NT2/D1 (cell line): ENCODE measurements around the gene TSPAN8.
"Not testable (repeated sequence)": the region's sequence is repeated elsewhere in the genome, so short reads cannot be mapped to it uniquely, and the experiment has no call there.

Source experiments
- DNase-seq: peaks from one replicate; pipeline ENCODE4 v3.0.0-alpha.2; 2011; ENCODE audit warnings: low read depth, low spot score
- H3K27me3 ChIP-seq: 2 replicates; pipeline ENCODE4 v1.6.0; 2011; ENCODE audit warnings: mild to moderate bottlenecking; ENCODE audit not compliant: insufficient read length, insufficient read depth
- H3K36me3 ChIP-seq: 2 replicates; pipeline ENCODE4 v1.6.1; 2011; ENCODE audit warnings: mild to moderate bottlenecking, low read length, mixed read lengths; ENCODE audit not compliant: insufficient read depth, insufficient read length
- H3K4me1 ChIP-seq: 2 replicates; pipeline ENCODE4 v1.5.1; 2011; ENCODE audit not compliant: insufficient read depth, insufficient read length
- H3K4me3 ChIP-seq: 2 replicates; pipeline ENCODE4 v1.5.1; 2011; ENCODE audit warnings: low read depth; ENCODE audit not compliant: insufficient read length
- H3K9ac ChIP-seq: 2 replicates; pipeline ENCODE4 v1.6.0; 2011; ENCODE audit warnings: low read depth; ENCODE audit not compliant: insufficient read length
- H3K9me3 ChIP-seq: 2 replicates; pipeline ENCODE4 v1.5.1; 2011; ENCODE audit warnings: mild to moderate bottlenecking, low read length; ENCODE audit not compliant: insufficient read depth
- SUZ12 ChIP-seq: IDR thresholded peaks from 2 replicates; pipeline ENCODE4 v1.6.1; 2011; ENCODE audit not compliant: insufficient read length, insufficient read depth; ENCODE audit errors: extremely low read depth
- YY1 ChIP-seq: IDR thresholded peaks from 2 replicates; pipeline ENCODE4 v1.6.1; 2011; ENCODE audit not compliant: insufficient read length, insufficient read depth
- ZNF274 ChIP-seq: IDR thresholded peaks from 2 replicates; pipeline ENCODE4 v1.6.1; 2011; ENCODE audit warnings: mild to moderate bottlenecking, low read depth, low read length

TSPAN8 gene

DNA sequence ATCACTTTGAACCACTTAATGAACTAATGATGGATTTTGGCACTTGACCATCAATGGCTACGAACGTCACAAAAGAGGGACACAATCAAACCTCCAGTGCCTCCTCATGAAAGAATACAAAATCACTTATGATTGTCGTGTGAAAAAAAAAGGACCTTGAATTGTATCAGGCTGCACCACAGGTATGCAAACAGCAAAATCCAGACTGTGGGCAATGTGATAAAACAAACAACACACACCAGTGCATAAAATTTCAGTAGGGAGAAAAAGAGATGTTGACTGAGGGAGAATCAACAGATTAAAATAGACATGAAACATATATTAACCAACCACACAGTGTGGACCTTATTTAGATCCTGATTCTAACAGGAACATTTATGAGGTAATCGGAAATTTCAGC is 2.6 kb downstream of the TSPAN8 start:
- no peaks in the 10 kb centered on the region for H3K27me3 ChIP-seq
- TF ChIP-seq YY1, result no peak
- no peak for TF ChIP-seq SUZ12
- no peaks in the 10 kb centered on the region for H3K4me1 ChIP-seq
- H3K9ac ChIP-seq, result no peak overlapping the region
- H3K36me3 ChIP-seq, result no peaks in the 10 kb centered on the region
- H3K9me3 ChIP-seq, result no peaks in the 10 kb centered on the region
- DNase-seq, result no peak
- no peak overlapping the region for H3K4me3 ChIP-seq

DNA sequence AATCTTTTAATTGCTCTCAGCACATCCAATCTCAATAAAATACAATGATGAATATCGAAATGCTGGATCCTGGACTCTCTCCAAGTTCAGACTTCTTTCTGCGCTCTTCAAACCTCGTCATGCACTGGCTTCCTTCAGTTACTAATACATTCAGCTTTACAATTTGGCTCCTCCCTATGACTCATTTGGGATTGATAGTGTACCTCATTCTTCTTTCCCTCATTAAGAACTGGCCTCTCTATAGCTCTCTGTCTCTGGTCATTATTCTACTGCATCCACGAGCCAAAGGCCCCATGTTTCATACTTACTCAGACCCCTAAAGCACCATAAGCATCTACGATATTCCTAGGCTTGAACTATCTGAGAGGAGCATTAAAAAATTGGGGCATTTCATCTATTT is 4.9 kb downstream of the TSPAN8 start:
- H3K4me3 ChIP-seq, result no peak overlapping the region
- H3K36me3 ChIP-seq, result no peaks in the 10 kb centered on the region
- no peaks in the 10 kb centered on the region for H3K4me1 ChIP-seq
- H3K9me3 ChIP-seq, result no peaks in the 10 kb centered on the region
- H3K9ac ChIP-seq, result no peak overlapping the region
- no peak for DNase-seq
- TF ChIP-seq SUZ12 (no peak), YY1 (no peak), ZNF274 (no peak)
- no peaks in the 10 kb centered on the region for H3K27me3 ChIP-seq

DNA sequence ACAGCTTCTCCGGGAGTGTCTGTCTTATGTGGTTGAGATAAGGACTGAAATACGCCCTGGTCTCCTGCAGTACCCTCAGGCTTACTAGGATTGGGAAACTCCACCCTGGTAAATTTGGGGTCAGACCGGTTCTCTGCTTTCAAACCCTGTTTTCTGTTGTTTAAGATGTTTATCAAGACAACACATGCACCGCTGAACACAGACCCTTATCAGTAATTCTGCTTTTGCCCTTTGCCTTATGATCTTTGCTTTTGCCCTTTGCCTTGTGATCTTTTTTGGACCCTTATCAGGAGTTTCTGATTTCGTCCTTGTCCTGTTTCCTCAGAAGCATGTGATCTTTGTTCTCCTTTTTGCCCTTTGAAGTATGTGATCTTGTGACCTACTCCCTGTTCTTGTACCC is 7.8 kb downstream of the TSPAN8 start:
- not testable (repeated sequence) for H3K9me3 ChIP-seq, H3K27me3 ChIP-seq, H3K36me3 ChIP-seq, H3K4me1 ChIP-seq, H3K9ac ChIP-seq, H3K4me3 ChIP-seq, DNase-seq

DNA sequence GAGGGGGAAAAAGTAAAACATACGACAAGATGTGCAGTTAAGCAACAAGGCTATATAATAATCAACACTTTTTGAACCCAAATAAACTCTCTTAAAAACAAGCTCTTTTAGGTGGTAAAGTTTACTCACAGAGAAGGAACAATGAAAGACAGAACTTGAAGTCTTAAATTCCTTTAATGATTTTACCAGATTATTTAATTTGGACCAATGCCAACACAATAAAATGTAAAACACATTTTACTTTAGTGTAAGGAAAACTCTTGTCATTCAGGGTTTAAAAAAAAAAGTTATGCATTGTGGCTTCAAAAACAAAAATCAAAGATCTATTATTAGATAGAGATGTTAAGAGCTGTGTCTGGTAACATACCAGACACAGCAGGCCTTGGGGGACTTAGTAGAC is 13.1 kb downstream of the TSPAN8 start:
- no peaks in the 10 kb centered on the region for H3K4me1 ChIP-seq
- DNase-seq, result no peak
- no peak for TF ChIP-seq ZNF274

DNA sequence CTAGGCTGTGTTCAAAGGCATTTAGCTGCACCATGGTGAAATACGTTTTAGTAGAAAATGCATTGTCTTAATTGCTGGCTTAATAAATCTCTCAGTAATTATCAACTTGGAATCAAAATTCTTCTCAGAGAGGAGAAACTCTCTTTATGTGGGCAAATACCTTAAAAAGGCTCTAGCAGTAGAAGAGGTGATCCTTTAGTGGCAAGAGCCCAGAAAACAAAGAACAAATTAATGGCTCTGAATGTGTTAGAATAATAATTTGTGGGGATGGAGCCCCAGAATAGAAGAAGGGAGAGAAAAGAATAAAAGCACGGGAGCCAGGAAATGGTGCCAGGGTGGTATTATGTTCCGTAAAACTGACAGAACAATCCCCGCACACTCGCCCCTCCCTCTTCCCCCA is 14.8 kb downstream of the TSPAN8 start:
- Histone ChIP-seq H3K36me3 (no peaks in the 10 kb centered on the region), H3K4me3 (no peak overlapping the region), H3K9me3 (no peaks in the 10 kb centered on the region), H3K9ac (no peak overlapping the region), H3K27me3 (no peaks in the 10 kb centered on the region), H3K4me1 (no peaks in the 10 kb centered on the region)
- no peak for DNase-seq
- no peak for TF ChIP-seq YY1
- TF ChIP-seq ZNF274, result no peak
- no peak for TF ChIP-seq SUZ12

More for the DNA sequence above, 13.1 kb downstream of the TSPAN8 start:
- Histone ChIP-seq H3K9ac (no peak overlapping the region), H3K4me3 (no peak overlapping the region), H3K27me3 (no peaks in the 10 kb centered on the region), H3K36me3 (no peaks in the 10 kb centered on the region), H3K9me3 (no peaks in the 10 kb centered on the region)

DNA sequence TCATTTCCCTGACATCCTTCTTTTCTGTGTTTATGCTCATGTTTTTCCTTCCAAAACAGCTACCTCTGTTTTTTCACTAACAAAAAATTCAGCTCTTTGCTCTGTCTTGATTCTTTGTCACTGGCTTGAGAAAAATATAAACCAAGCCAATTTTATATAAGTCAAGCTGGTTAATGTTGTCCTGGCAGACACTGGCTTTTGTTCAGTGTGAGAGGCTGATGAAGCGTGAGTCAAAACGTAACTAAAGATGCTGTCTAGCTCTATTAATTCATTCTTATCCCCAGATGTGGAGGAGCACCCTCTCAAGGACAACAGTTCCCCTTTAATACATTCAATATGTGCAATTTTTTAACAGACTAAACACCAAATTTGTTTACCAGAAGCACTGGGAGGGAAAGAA is 15.8 kb downstream of the TSPAN8 start:
- no peak overlapping the region for H3K4me3 ChIP-seq
- H3K9ac ChIP-seq, result no peak overlapping the region
- TF ChIP-seq YY1 (no peak), SUZ12 (no peak), ZNF274 (no peak)
- H3K4me1 ChIP-seq, result no peaks in the 10 kb centered on the region
- no peak for DNase-seq
- H3K27me3 ChIP-seq, result no peaks in the 10 kb centered on the region
- H3K36me3 ChIP-seq, result no peaks in the 10 kb centered on the region
- no peaks in the 10 kb centered on the region for H3K9me3 ChIP-seq

DNA sequence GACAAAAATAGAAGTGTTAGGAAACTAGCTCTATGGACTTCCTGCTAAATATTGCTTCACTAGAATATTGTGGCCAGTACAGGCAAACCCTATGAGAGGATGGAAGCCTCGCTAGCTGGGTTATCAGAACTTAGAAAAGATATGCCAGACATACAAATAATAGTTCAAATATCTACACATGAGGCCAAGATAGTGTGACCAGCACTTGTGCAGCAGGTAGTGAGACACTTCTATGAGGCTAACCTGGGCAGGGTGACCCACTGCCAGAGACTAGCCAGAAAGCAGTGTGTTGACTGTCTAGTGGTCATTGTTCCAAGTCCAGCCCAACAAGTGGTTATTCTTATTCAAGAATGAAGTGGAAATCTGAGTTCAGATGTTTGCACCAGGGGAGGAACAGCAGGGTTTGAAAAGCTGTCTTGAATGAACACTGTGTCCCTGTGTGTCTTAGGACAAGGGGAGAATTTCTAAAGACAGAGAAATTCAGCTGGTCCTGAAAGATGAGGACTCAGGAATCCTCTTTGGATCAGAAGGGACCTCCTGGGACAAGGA is 16.3 kb downstream of the TSPAN8 start:
- no peak for TF ChIP-seq ZNF274
- TF ChIP-seq YY1, result no peak
- no peak for TF ChIP-seq SUZ12
- no peak for DNase-seq
- no peak overlapping the region for H3K9ac ChIP-seq
- no peaks in the 10 kb centered on the region for H3K36me3 ChIP-seq
- H3K4me1 ChIP-seq, result no peaks in the 10 kb centered on the region
- no peaks in the 10 kb centered on the region for H3K9me3 ChIP-seq
- H3K27me3 ChIP-seq, result no peaks in the 10 kb centered on the region
- no peak overlapping the region for H3K4me3 ChIP-seq

DNA sequence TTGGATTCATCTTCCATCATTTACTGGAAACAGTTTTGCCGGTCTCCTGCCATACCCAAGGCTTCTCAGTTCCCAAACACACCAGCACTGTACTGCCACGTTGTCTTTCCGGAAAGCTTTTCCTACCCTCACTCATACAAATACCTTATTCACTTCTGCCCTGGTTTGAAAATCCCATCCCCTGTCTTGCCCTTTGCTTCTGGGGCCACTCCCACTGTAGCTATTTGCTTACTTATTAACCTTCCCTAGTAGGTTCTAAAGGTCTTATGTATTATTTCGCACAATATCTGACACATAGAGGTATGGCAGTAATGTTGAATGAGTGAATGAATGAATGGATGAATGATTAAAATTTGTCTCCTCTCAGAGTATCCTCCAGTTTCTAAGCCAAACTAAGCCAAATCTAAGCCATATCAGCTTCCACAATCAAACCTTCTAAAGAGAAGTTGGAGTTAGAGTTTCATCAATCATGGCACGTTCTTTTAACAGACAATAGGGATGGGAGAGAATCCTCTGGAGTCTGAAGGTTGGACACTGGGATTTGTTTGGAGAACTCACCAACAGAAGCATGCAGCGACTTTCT is 18.6 kb downstream of the TSPAN8 start:
- H3K4me1 ChIP-seq, result no peaks in the 10 kb centered on the region
- no peak for DNase-seq
- H3K27me3 ChIP-seq, result no peaks in the 10 kb centered on the region
- H3K9me3 ChIP-seq, result no peaks in the 10 kb centered on the region
- no peak overlapping the region for H3K4me3 ChIP-seq
- H3K36me3 ChIP-seq, result no peaks in the 10 kb centered on the region
- no peak overlapping the region for H3K9ac ChIP-seq
- TF ChIP-seq YY1, result no peak
- no peak for TF ChIP-seq SUZ12
- TF ChIP-seq ZNF274, result no peak
